PC-3 (cell line): ENCODE data around the gene MED17. TPM values are rescaled to one million over a fixed set of nuclear protein-coding genes. Genes with fewer than 3 reads are reported as not detected.
A peak's percentile ranks its signal among the peaks of the same experiment; 100 is the strongest.

Source experiments
- ATAC-seq: fragments of 200-7000 bp; cut with Tn5 transposase; 2 replicates; pipeline ENCODE4 v1.9.1; 2020; ENCODE audit warnings: mild to moderate bottlenecking, moderate library complexity
- BruUV-seq: library from RNA; stranded (reverse); fragments of 400-500 nt; replicated peaks from 2 replicates; lab custom pipeline; 2021; lab: Mats Ljungman, UMichigan
- CTCF ChIA-PET: fragments of 300-600 bp; sonication (Branson Sonifier 250); formaldehyde crosslinking; loops from one replicate; lab custom pipeline; 2022; ENCODE audit warnings: antibody characterized with exemption; lab: Charles Lee
- POLR2A ChIA-PET: fragments of 300-600 bp; sonication (Branson Sonifier 250); formaldehyde crosslinking; loops from one replicate; lab custom pipeline; 2022; ENCODE audit warnings: antibody characterized with exemption; ENCODE audit not compliant: unreplicated experiment; lab: Charles Lee
- DNase-seq: peaks from one replicate; pipeline ENCODE4 v3.0.0-alpha.2; 2015
- H2AFZ ChIP-seq: fragments of 300-600 bp; sonication (generic); 2 replicates; pipeline ENCODE4 v1.6.0; 2016; ENCODE audit warnings: antibody characterized with exemption, low read length
- H3F3A ChIP-seq: fragments of 300-600 bp; sonication (generic); one replicate; pipeline ENCODE4 v1.6.0; 2017; ENCODE audit warnings: antibody characterized with exemption, low read length, control low read depth, mild to moderate bottlenecking; ENCODE audit not compliant: unreplicated experiment
- H3K27ac ChIP-seq: fragments of 300-600 bp; sonication (generic); 2 replicates; pipeline ENCODE4 v1.5.1; 2016; ENCODE audit warnings: mild to moderate bottlenecking, low read length
- H3K27me3 ChIP-seq: fragments of 300-600 bp; sonication (generic); 2 replicates; pipeline ENCODE4 v1.6.1; 2016; ENCODE audit warnings: low read length, mixed read lengths
- H3K36me3 ChIP-seq: fragments of 300-600 bp; sonication (generic); 2 replicates; pipeline ENCODE4 v1.6.1; 2016; ENCODE audit warnings: low read depth, mixed run types, low read length, mixed read lengths
- H3K4me1 ChIP-seq: fragments of 300-600 bp; sonication (generic); 2 replicates; pipeline ENCODE4 v1.5.1; 2016; ENCODE audit warnings: low read length; ENCODE audit not compliant: insufficient read depth
- H3K4me2 ChIP-seq: fragments of 300-600 bp; sonication (generic); 2 replicates; pipeline ENCODE4 v1.6.0; 2016; ENCODE audit warnings: low read length
- H3K4me3 ChIP-seq: fragments of 300-600 bp; sonication (generic); 2 replicates; pipeline ENCODE4 v1.5.1; 2016; ENCODE audit warnings: mild to moderate bottlenecking, low read length, mixed read lengths
- H3K79me2 ChIP-seq: fragments of 300-600 bp; sonication (generic); 2 replicates; pipeline ENCODE4 v1.6.1; 2017; ENCODE audit warnings: low read length, mixed read lengths
- H3K9ac ChIP-seq: fragments of 300-600 bp; sonication (generic); 2 replicates; pipeline ENCODE4 v1.6.0; 2016; ENCODE audit warnings: mild to moderate bottlenecking, low read length
- H3K9me2 ChIP-seq: fragments of 300-600 bp; sonication (generic); replicated peaks from 2 replicates; pipeline ENCODE4 v1.6.1; 2016; ENCODE audit warnings: mixed run types, low read length, mixed read lengths
- H3K9me3 ChIP-seq: fragments of 300-600 bp; sonication (generic); 2 replicates; pipeline ENCODE4 v1.6.1; 2016; ENCODE audit warnings: low read length, mixed read lengths
- H4K20me1 ChIP-seq: fragments of 300-600 bp; sonication (generic); 2 replicates; pipeline ENCODE4 v1.6.1; 2016; ENCODE audit warnings: low read length, mixed read lengths
- EZH2 ChIP-seq: fragments of 300-600 bp; sonication (generic); IDR thresholded peaks from one replicate; pipeline ENCODE4 v1.6.1; 2017; ENCODE audit warnings: antibody characterized with exemption, mild to moderate bottlenecking, low read length; ENCODE audit not compliant: unreplicated experiment
- EZH2phosphoT487 ChIP-seq: fragments of 300-600 bp; sonication (generic); IDR thresholded peaks from 2 replicates; pipeline ENCODE4 v1.6.1; 2018; ENCODE audit warnings: mild to moderate bottlenecking, antibody characterized with exemption, low read length, borderline replicate concordance
- intact Hi-C: fragments of 100-400 bp; cut with micrococcal nuclease; formaldehyde crosslinking; loops from 2 replicates; pipeline ENCODE4 v1.9.0; 2023
- total RNA-seq: library from RNA; depleted of rRNA; stranded (reverse); fragments of >200 nt; gene quantifications from 2 replicates; pipeline ENCODE4 v1.2.3, GENCODE V29; 2014
- TF ChIP-seq, protein P1 (sequence below): fragments of 300-600 bp; sonication (generic); conservative IDR thresholded peaks from 2 replicates; pipeline ENCODE4 v1.5.1; 2017; ENCODE audit warnings: antibody characterized with exemption, low read depth, mild to moderate bottlenecking, low read length

The MED17 gene
- total RNA-seq, 1 experiment from 2014 or later = 58.5 TPM

DNA sequence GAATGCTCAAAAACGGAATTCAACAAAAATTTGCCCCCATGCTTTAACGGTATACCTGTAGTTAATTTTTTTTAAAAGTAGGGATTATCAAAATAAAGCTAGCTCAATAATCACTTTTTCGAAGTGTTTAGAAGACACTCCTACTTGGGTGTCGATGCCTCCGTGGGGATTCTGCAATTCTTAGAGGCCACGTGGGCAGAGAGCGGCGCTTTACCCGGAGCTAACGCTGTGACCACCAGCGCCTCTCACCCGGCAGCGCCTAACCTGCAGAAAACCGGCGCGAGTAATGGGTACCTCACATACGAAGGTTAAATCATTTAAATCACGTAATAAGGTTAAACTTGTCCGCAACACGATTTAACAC lies 43.4 kb upstream of the MED17 start:
- no peaks in the 10 kb centered on the region for H3K9me2 ChIP-seq
- peak overlapping the region; percentile 95 for H3K4me2 ChIP-seq
- H3F3A ChIP-seq = peaks cover 30% of the 10 kb centered on the region
- ChIA-PET POLR2A (interaction anchor here (0.6 to 1.5 kb wide), 6 partner anchors 12 to 1606 kb away, joined by 3 to 23 read pairs (median 6); partner anchors contain the start of gene MED17), CTCF (interaction anchor here (0.6 kb wide), 1 partner anchor 865 kb away, joined by 3 read pairs; no protein-coding TSS in a partner anchor)
- TF ChIP-seq, protein P1, sequence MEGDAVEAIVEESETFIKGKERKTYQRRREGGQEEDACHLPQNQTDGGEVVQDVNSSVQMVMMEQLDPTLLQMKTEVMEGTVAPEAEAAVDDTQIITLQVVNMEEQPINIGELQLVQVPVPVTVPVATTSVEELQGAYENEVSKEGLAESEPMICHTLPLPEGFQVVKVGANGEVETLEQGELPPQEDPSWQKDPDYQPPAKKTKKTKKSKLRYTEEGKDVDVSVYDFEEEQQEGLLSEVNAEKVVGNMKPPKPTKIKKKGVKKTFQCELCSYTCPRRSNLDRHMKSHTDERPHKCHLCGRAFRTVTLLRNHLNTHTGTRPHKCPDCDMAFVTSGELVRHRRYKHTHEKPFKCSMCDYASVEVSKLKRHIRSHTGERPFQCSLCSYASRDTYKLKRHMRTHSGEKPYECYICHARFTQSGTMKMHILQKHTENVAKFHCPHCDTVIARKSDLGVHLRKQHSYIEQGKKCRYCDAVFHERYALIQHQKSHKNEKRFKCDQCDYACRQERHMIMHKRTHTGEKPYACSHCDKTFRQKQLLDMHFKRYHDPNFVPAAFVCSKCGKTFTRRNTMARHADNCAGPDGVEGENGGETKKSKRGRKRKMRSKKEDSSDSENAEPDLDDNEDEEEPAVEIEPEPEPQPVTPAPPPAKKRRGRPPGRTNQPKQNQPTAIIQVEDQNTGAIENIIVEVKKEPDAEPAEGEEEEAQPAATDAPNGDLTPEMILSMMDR = peak; percentile 20; the same call in 1 of the 2 replicates
- TF ChIP-seq EZH2 = no peak
- H3K27ac ChIP-seq = peak overlapping the region; percentile 75
- peaks cover 35% of the 10 kb centered on the region for H3K4me1 ChIP-seq
- H3K36me3 ChIP-seq = peaks cover 47% of the 10 kb centered on the region
- peak; percentile 27 for ATAC-seq
- BruUV-seq = no TSS peak
- H3K79me2 ChIP-seq = peaks cover 82% of the 10 kb centered on the region
- peaks cover 47% of the 10 kb centered on the region for H4K20me1 ChIP-seq
- peak overlapping the region; percentile 96 for H3K4me3 ChIP-seq
- no peaks in the 10 kb centered on the region for H3K27me3 ChIP-seq
- H3K9me3 ChIP-seq = no peaks in the 10 kb centered on the region
- intact Hi-C loops = loop anchor here (1.0 to 2.0 kb wide), 3 partner anchors 26 to 110 kb away; partner anchors contain the start of genes MED17 and VSTM5
- peak overlapping the region; percentile 99 for H3K9ac ChIP-seq
- peak overlapping the region; percentile 20 for H2AFZ ChIP-seq
- DNase-seq = peak; percentile 63

DNA sequence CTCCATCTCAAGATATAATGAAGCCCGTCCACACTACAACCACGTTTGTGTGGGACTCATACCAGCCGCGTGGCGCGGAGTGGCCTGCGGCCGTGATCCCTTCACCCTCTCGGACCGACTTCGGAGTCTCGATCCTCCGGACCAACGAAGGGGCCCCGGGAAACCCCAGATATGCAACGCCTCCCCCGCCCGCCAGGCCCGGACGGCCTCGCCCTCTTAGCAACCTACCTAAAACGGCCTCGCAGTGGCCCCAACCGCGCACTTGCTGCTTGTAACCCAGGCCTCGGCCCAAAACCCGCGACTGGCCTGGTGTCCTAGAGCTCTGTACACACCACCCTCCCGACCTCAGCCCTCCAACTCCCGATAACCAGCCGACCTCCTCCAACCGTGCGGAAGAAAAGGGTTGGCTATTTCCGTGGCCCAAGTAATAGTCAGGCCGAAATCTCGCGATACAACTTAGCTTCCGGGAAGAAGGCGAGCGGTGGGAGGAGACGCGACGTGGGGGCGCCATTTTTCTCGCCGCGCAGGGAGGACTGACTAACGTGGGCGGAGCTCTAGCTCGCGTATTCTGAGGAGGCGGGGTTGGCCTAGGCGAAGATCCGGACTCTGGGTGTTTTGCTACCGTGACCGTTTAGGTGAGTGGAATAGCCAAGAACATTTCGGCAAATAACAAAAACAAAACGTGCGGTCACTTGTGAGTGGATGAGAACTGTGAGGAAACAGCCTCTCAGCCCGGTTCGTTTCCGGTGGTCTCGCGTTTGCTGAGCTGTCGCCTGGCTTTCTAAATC lies 42.8 kb upstream of the MED17 start, which contains the start of the genes C11orf54 and TAF1D:
Gene C11orf54 (plus strand): TSS at position 579 of the 788 bp plus-strand sequence. CDS start 5,722 bp downstream, outside the sequence.
Gene TAF1D (minus strand): TSS at position 402 of the 788 bp plus-strand sequence. CDS start 2,191 bp downstream, outside the sequence.
- POLR2A ChIA-PET = interaction anchor here (0.5 to 1.5 kb wide), 16 partner anchors 15 to 710 kb away, joined by 3 to 22 read pairs (median 3); partner anchors contain the start of genes CEP295, MED17 and VSTM5
- no peaks in the 10 kb centered on the region for H3K27me3 ChIP-seq
- H3K4me2 ChIP-seq = peak within 1 kb of the TSS; percentile 95
- DNase-seq (peak; percentile 99), ATAC-seq (peak; percentile 87)
- H3K9ac ChIP-seq = peak within 1 kb of the TSS; percentile 99
- H3K9me3 ChIP-seq = no peaks in the 10 kb centered on the region
- peak within 1 kb of the TSS; percentile 94 for H2AFZ ChIP-seq
- peaks cover 25% of the 10 kb centered on the region for H3F3A ChIP-seq
- H3K4me1 ChIP-seq = peaks cover 30% of the 10 kb centered on the region
- H4K20me1 ChIP-seq = peaks cover 42% of the 10 kb centered on the region
- peak within 1 kb of the TSS; percentile 96 for H3K4me3 ChIP-seq
- intact Hi-C loops = loop anchor here (1.0 to 2.0 kb wide), 3 partner anchors 26 to 110 kb away; partner anchors contain the start of genes MED17 and VSTM5
- H3K79me2 ChIP-seq = peaks cover 76% of the 10 kb centered on the region
- TF ChIP-seq EZH2phosphoT487 = no peak
- no peak for TF ChIP-seq EZH2
- TF ChIP-seq, protein P1 = no peak
- CTCF ChIA-PET = interaction anchor here (0.6 to 1.0 kb wide), 3 partner anchors 109 to 865 kb away, joined by 3 to 4 read pairs (median 4); partner anchors contain the start of gene VSTM5
- peaks cover 41% of the 10 kb centered on the region for H3K36me3 ChIP-seq
- no peaks in the 10 kb centered on the region for H3K9me2 ChIP-seq
- H3K27ac ChIP-seq = peak within 1 kb of the TSS; percentile 75
- BruUV-seq = TSS peak; percentile 66
